ENCODE results near the gene KIFC3.
"Not testable (repeated sequence)": the region's sequence is repeated elsewhere in the genome, so short reads cannot be mapped to it uniquely, and the experiment has no call there.

Gene KIFC3

DNA sequence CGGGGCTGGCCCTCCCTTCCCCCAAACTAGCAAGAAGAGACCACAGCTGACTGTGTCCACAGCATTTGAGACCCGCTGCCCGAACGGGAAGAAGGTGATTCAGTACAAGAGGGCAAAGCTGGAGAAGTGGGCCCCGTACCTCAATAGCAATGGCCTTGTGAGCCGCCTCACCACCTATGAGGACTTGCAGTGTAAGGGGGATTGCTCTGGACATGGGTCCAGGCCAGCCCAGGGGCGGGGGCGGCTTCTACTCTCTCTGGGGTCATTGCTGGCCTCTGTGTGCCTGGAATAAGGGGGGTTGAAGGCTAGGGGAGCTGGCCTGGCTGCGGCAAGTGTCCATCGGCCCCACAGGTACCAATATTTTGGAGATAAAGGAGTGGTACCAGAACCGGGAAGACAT is 79.6 kb downstream of the KIFC3 start:
- Histone ChIP-seq H3K27ac (peak overlapping the region in 8 of 11 experiments; percentile 30 to 62 (median 53); a peak in 8 of 22 replicates), H3K9ac (0 out of 22 replicates have a peak overlapping the region, but pooled peaks of 2 of the 11 experiments have one; percentile 3 to 16), H3K9me3 (replicated peaks in 1 of 11) (no peaks in the 10 kb centered on the region), H3K4me2 (peak overlapping the region in 5 of 11 experiments; percentile 62 to 75 (median 63); a peak in 4 of 22 replicates), H3K4me1 (peaks cover 20 to 64% (median 34%) of the 10 kb centered on the region in 10 experiments), H3K27me3 (no peaks in the 10 kb centered on the region), H3K36me3 (no peaks in the 10 kb centered on the region), H4K20me1 (no peaks in the 10 kb centered on the region), H3K4me3 (no peak overlapping the region)
- TF ChIP-seq Cebpa-rat (IDR thresholded peaks at IDR 0.05) = no peak

GRCh38 chr16:57722210-57722499 is 80.1 kb downstream of the KIFC3 start:
- H3K27me3 ChIP-seq = no peaks in the 10 kb centered on the region
- peak overlapping the region in 9 of 11 experiments; percentile 22 to 75 (median 63); a peak in 17 of 22 replicates for H3K4me2 ChIP-seq
- H4K20me1 ChIP-seq = no peaks in the 10 kb centered on the region
- TF ChIP-seq Cebpa-rat (IDR thresholded peaks at IDR 0.05) = no peak
- H3K9ac ChIP-seq = peak overlapping the region in 4 of 11 experiments; percentile 4 to 39 (median 26); a peak in 2 of 22 replicates
- H3K27ac ChIP-seq = peak overlapping the region in 8 of 11 experiments; percentile 30 to 62 (median 53); a peak in 11 of 22 replicates
- H3K4me3 ChIP-seq = no peak overlapping the region
- H3K36me3 ChIP-seq = no peaks in the 10 kb centered on the region
- peaks cover 20 to 64% (median 34%) of the 10 kb centered on the region in 10 experiments for H3K4me1 ChIP-seq
- no peaks in the 10 kb centered on the region for H3K9me3 ChIP-seq (replicated peaks in 1 of 11)

DNA sequence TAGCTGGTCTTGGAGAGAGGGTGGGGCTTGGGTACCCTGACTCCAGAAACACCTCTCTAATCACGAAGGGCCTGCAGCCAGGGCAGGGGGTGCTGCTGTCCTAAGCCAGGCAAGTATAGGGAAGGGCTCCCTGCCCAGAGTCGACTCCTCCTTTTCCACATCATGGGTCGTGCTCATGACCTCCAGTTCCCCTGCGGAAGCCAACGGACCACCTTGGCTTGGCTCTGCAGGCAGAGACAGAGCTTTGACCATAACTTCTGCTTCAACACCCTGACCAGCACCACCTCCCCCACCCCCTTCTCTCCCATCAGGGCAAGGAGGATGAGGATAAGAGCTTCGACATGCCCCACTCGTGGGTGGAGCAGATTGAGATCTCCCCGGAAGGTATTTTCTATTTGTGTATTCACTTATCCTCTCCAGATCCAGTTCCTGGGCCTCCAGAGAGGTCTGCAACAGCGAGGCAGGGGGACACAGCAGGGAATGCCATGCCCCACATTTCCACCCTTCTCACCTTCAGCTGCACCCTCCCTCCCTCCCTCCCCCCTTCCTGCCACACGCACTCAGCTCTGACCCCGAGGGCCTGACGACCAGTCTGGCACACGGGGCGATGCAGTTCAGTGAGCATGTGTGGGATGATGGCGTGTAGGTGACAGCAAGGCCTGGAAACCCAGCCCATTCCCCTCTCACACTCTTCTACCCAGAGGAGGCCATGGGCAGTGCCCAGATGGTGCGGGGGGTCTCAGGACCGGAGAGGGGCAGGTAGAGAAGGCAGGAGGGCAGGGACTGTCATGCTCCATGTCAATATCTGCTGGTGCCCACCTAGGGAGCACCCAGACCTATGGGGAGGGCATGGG is 80.7 kb downstream of the KIFC3 start:
- TF ChIP-seq Cebpa-rat (IDR thresholded peaks at IDR 0.05) = no peak
- H4K20me1 ChIP-seq = no peaks in the 10 kb centered on the region
- no peaks in the 10 kb centered on the region for H3K27me3 ChIP-seq

DNA sequence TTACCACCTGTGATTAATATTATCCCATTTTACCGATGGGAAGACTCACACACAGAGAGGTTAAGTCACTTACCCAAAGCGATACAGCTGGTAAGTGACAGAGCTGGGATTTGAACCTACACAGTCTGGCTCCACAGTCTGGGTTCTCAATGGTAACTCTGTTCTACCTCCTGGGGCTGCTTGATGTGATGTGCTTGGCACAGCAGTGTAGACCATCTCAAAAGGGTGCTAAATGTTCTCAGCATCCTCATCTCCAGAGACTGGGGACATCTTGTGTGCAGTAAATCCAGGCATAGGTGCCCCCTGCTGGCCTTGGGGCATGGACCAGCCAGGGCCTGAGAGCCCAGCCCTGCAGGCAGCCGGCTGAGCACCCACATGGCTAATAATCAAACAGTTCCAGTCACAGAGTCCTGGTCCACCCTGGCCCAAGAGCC is 82.1 kb downstream of the KIFC3 start:
- Histone ChIP-seq H3K4me3 (no peak overlapping the region), H4K20me1 (no peaks in the 10 kb centered on the region), H3K9ac (peak overlapping the region in 1 of 11 experiments; percentile 41; a peak in 2 of 22 replicates), H3K4me1 (peaks cover 7 to 49% (median 26%) of the 10 kb centered on the region in 10 experiments), H3K9me3 (replicated peaks in 1 of 11) (no peaks in the 10 kb centered on the region), H3K27me3 (no peaks in the 10 kb centered on the region), H3K36me3 (no peaks in the 10 kb centered on the region), H3K4me2 (peak overlapping the region in 1 of 11 experiments; percentile 63; a peak in 2 of 22 replicates), H3K27ac (0 out of 22 replicates have a peak overlapping the region, but pooled peaks of 2 of the 11 experiments have one; percentile 18)
- TF ChIP-seq Cebpa-rat (IDR thresholded peaks at IDR 0.05) = no peak

More for the DNA sequence above, 80.7 kb downstream of the KIFC3 start:
- peaks cover 20 to 63% (median 34%) of the 10 kb centered on the region in 10 experiments for H3K4me1 ChIP-seq
- H3K9me3 ChIP-seq (replicated peaks in 1 of 11) = no peaks in the 10 kb centered on the region
- H3K4me2 ChIP-seq = peak overlapping the region; percentile 21 to 75 (median 62); a peak in 19 of 22 replicates
- H3K9ac ChIP-seq = peak overlapping the region in 4 of 11 experiments; percentile 4 to 39 (median 29); a peak in 4 of 22 replicates
- H3K4me3 ChIP-seq = no peak overlapping the region
- H3K36me3 ChIP-seq = no peaks in the 10 kb centered on the region
- H3K27ac ChIP-seq = peak overlapping the region in 8 of 11 experiments; percentile 30 to 62 (median 53); a peak in 11 of 22 replicates

- no peak overlapping the region for H3K4me2 ChIP-seq
- no peak overlapping the region for H3K27ac ChIP-seq
- H3K9ac ChIP-seq = no peak overlapping the region
- peaks cover 0 to 15% (median 0%) of the 10 kb centered on the region in 10 experiments; a peak in 3 of 20 replicates for H3K4me1 ChIP-seq
- no peak overlapping the region for H3K4me3 ChIP-seq
- H3K36me3 ChIP-seq = no peaks in the 10 kb centered on the region
- no peaks in the 10 kb centered on the region for H4K20me1 ChIP-seq
- no peak for TF ChIP-seq Cebpa-rat (IDR thresholded peaks at IDR 0.05)
- no peaks in the 10 kb centered on the region for H3K27me3 ChIP-seq
- no peaks in the 10 kb centered on the region for H3K9me3 ChIP-seq (replicated peaks in 1 of 11)
Measured at GRCh38 chr16:57714047-57714446, 88.2 kb downstream of the KIFC3 start.

- no peak for TF ChIP-seq Cebpa-rat (IDR thresholded peaks at IDR 0.05)
- Histone ChIP-seq H3K9me3 (replicated peaks in 1 of 11) (no peaks in the 10 kb centered on the region), H3K9ac (no peak overlapping the region), H3K4me1 (peaks cover 0 to 15% (median 1%) of the 10 kb centered on the region in 10 experiments; a peak in 3 of 20 replicates), H3K27ac (no peak overlapping the region), H3K4me3 (no peak overlapping the region), H3K36me3 (no peaks in the 10 kb centered on the region), H3K4me2 (no peak overlapping the region), H3K27me3 (no peaks in the 10 kb centered on the region), H4K20me1 (no peaks in the 10 kb centered on the region)
Measured at GRCh38 chr16:57713596-57713995, 88.7 kb downstream of the KIFC3 start.

DNA sequence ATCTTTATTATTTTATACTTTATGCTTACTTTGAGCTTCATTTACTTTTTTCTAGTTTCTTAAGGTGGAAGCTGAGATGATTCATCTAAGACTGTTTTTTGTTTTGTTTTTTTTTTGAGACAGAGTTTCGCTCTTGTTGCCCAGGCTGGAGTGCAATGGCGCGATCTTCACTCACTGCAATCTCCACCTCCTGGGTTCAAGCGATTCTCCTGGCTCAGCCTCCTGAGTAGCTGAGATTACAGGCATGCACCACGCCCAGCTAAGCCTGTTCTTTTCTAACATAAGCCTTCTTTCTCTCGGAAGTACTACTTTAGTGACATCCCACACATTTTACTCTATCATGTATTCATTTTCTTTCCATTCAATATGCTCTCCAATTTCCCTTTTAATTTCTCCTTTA is 89.7 kb downstream of the KIFC3 start:
- peaks cover 0 to 21% (median 2%) of the 10 kb centered on the region in 10 experiments; a peak in 4 of 20 replicates for H3K4me1 ChIP-seq
- not testable (repeated sequence) for H4K20me1 ChIP-seq; H3K4me3 ChIP-seq; H3K4me2 ChIP-seq; H3K27me3 ChIP-seq; H3K9me3 ChIP-seq (replicated peaks in 1 of 11); H3K36me3 ChIP-seq; H3K27ac ChIP-seq; H3K9ac ChIP-seq

GRCh38 chr16:57711993-57712392 is 90.3 kb downstream of the KIFC3 start:
- Histone ChIP-seq H3K36me3 (no peaks in the 10 kb centered on the region), H3K27me3 (no peaks in the 10 kb centered on the region), H3K4me3 (no peak overlapping the region), H3K9me3 (replicated peaks in 1 of 11) (no peaks in the 10 kb centered on the region), H3K27ac (no peak overlapping the region), H4K20me1 (no peaks in the 10 kb centered on the region), H3K9ac (no peak overlapping the region), H3K4me1 (peaks cover 0 to 21% (median 2%) of the 10 kb centered on the region in 10 experiments; a peak in 4 of 20 replicates), H3K4me2 (no peak overlapping the region)
- no peak for TF ChIP-seq Cebpa-rat (IDR thresholded peaks at IDR 0.05)

- Histone ChIP-seq H3K36me3 (no peaks in the 10 kb centered on the region), H3K9ac (no peak overlapping the region), H3K27ac (no peak overlapping the region), H4K20me1 (no peaks in the 10 kb centered on the region), H3K4me1 (peaks cover 0 to 21% (median 2%) of the 10 kb centered on the region in 10 experiments; a peak in 4 of 20 replicates), H3K4me2 (no peak overlapping the region), H3K27me3 (no peaks in the 10 kb centered on the region), H3K4me3 (no peak overlapping the region), H3K9me3 (replicated peaks in 1 of 11) (no peaks in the 10 kb centered on the region)
- TF ChIP-seq Cebpa-rat (IDR thresholded peaks at IDR 0.05) = no peak
Measured at GRCh38 chr16:57711346-57711745, 90.9 kb downstream of the KIFC3 start.
